D721Med (cell line): ENCODE data around the gene GMIP.

ENCODE experiments used
- DNase-seq: peaks from one replicate; pipeline ENCODE4 v3.0.0; 2011; ENCODE audit warnings: low spot score; ENCODE audit not compliant: insufficient read length
- FAIRE-seq: peaks from 2 replicates; lab custom pipeline; 2011; peaks lifted over from hg19 to GRCh38; lab: Jason Lieb, UNC
- CTCF ChIP-seq: IDR thresholded peaks from 2 replicates; pipeline ENCODE4 v1.5.1; 2012; ENCODE audit warnings: mild to moderate bottlenecking, control low read depth; ENCODE audit not compliant: insufficient read depth; ENCODE audit errors: missing control alignments

GMIP gene

GRCh38 chr19:19642506-19643157 is 825 bp downstream of the GMIP start:
- FAIRE-seq (no peak), DNase-seq (no peak)
- TF ChIP-seq CTCF = no peak

- FAIRE-seq = no peak
- TF ChIP-seq CTCF = no peak
- no peak for DNase-seq
These were observed 5.8 kb downstream of the GMIP start for GRCh38 chr19:19637523-19638251.

- no peak for TF ChIP-seq CTCF
- DNase-seq (no peak), FAIRE-seq (no peak)
These were observed 6.3 kb downstream of the GMIP start for GRCh38 chr19:19637186-19637522.

- no peak for FAIRE-seq
- no peak for DNase-seq
- TF ChIP-seq CTCF = no peak
These were observed 6.8 kb downstream of the GMIP start for GRCh38 chr19:19636573-19637185.

GRCh38 chr19:19635313-19635702 is 8.1 kb downstream of the GMIP start:
- TF ChIP-seq CTCF = no peak
- no peak for FAIRE-seq
- no peak for DNase-seq

- no peak for FAIRE-seq
- TF ChIP-seq CTCF = no peak
- no peak for DNase-seq
These were observed 8.7 kb downstream of the GMIP start for GRCh38 chr19:19634516-19635312.
